ENCODE results near the gene BEAN1.

DNA sequence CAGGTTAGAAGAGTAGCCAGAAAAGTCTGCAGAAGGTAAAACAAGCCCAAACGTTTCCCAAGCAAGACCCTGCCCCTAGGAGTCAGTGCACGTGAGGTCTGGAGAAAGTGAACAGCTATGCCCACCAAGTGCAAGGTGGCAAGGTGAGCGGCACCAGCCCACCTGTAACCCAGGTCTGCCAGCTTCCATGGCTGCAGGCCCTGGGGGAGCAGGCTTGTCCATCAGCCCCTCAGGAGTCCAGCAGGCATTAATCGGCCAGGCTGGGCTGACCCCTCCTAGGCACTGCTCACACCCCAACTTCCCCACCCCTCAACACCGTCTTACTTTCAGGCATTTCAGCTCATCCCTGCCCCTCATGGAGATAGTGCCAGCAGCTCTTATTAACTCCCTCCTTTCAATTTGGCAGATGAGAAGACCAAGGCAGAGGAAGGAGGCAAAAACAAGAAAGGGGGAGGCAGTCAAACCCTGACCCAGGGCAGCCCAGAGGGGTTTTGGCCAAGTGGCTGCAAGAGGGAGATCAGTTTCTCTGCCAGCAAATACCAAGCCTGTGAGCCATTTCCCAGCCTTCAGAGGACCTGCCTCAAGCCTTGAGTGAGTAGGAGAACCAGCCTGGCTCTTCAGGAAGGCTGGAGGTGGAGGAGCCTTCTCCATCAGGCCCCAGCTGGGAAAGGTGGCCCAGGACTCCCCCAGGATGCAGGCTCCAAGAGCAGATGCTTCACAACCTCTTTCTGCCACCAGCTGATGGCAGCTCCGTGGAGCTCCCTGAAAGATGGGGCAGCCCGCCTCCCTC lies 14.7 kb downstream of the BEAN1 start:
- TF ChIP-seq EZH2 (IDR thresholded peaks at IDR 0.05; ENCODE audit: low read depth): no peak
- TF ChIP-seq, protein P1, sequence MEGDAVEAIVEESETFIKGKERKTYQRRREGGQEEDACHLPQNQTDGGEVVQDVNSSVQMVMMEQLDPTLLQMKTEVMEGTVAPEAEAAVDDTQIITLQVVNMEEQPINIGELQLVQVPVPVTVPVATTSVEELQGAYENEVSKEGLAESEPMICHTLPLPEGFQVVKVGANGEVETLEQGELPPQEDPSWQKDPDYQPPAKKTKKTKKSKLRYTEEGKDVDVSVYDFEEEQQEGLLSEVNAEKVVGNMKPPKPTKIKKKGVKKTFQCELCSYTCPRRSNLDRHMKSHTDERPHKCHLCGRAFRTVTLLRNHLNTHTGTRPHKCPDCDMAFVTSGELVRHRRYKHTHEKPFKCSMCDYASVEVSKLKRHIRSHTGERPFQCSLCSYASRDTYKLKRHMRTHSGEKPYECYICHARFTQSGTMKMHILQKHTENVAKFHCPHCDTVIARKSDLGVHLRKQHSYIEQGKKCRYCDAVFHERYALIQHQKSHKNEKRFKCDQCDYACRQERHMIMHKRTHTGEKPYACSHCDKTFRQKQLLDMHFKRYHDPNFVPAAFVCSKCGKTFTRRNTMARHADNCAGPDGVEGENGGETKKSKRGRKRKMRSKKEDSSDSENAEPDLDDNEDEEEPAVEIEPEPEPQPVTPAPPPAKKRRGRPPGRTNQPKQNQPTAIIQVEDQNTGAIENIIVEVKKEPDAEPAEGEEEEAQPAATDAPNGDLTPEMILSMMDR (conservative IDR thresholded peaks at IDR 0.05): no peak

Data from PC-9 (cell line).